GM23338 (cell line): ENCODE data around the gene DUSP15.

Experiments used
- CREB1 ChIP-seq: fragments of 250-450 bp; sonication (Bioruptor Pico); IDR thresholded peaks from 2 replicates; pipeline ENCODE4 v1.5.0; 2020; ENCODE audit warnings: low read depth, mild to moderate bottlenecking, moderate library complexity
- CTCF ChIP-seq, 2 experiments: fragments of 200-600 bp in 1 of 2; sonication (generic) in 1 of 2; conservative IDR thresholded peaks; 2 replicates each; pipeline versions ENCODE4 v1.5.1 to v1.6.1; 2016 to 2017; ENCODE audit warnings: antibody characterized with exemption in 2 of 2, low read depth in 2 of 2, mild to moderate bottlenecking in 2 of 2, moderate library complexity in 1 of 2
- ETS1 ChIP-seq: IDR thresholded peaks from 2 replicates; pipeline ENCODE4 v1.6.1; 2016; ENCODE audit warnings: antibody characterized with exemption
- EZH2 ChIP-seq: fragments of 200-600 bp; sonication (generic); IDR thresholded peaks from one replicate; pipeline ENCODE4 v1.8.0; 2017; ENCODE audit warnings: antibody characterized with exemption, mild to moderate bottlenecking, low read depth; ENCODE audit not compliant: unreplicated experiment
- EZH2phosphoT487 ChIP-seq: fragments of 200-600 bp; sonication (generic); IDR thresholded peaks from one replicate; pipeline ENCODE4 v1.8.1; 2018; ENCODE audit warnings: antibody characterized with exemption; ENCODE audit not compliant: unreplicated experiment
- NANOG ChIP-seq: IDR thresholded peaks from 2 replicates; pipeline ENCODE4 v1.6.1; 2016; ENCODE audit warnings: antibody characterized with exemption, borderline replicate concordance
- ZNF331 ChIP-seq: fragments of 250-450 bp; sonication (Bioruptor Pico); IDR thresholded peaks from 2 replicates; pipeline ENCODE4 v1.5.0; 2020; ENCODE audit warnings: low read depth, mild to moderate bottlenecking, moderate library complexity

GRCh38 chr20:31906001-31906400 is 35.7 kb upstream of the DUSP15 start:
- TF ChIP-seq CTCF (conservative IDR thresholded peaks at IDR 0.05; ENCODE audit: low read depth in 2 of 2) = no peak
- no peak for TF ChIP-seq ZNF331 (CRISPR knock-in tag)
- no peak for TF ChIP-seq CREB1 (CRISPR knock-in tag)
- TF ChIP-seq EZH2 = no peak
- no peak for TF ChIP-seq EZH2phosphoT487
- TF ChIP-seq ETS1 = no peak
- no peak for TF ChIP-seq NANOG
